Measurements from ENCODE around the gene CDK5R1.

DNA sequence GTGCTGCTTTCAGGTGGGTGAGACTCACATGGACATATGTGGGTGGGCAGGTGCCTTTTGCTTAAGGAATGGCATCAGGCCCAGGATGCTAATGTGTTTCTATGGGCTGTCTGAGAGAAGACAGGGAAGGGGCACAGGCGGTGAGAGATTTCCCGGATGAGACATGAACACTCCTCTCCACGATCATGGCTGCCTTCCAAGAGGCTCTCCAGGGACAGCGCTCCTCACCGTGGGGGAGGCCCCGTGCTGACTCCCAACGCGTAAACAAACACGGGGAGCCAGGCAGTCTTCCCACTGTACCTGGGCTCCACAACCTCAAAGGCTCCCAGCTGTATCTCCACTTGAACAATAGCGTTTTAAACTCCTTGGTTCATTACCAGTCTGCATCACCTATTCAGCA is 42.8 kb downstream of the CDK5R1 start:
- no peak for TF ChIP-seq EZH2phosphoT487 (IDR thresholded peaks at IDR 0.05; ENCODE audit: low read length)
- TF ChIP-seq, protein P1, sequence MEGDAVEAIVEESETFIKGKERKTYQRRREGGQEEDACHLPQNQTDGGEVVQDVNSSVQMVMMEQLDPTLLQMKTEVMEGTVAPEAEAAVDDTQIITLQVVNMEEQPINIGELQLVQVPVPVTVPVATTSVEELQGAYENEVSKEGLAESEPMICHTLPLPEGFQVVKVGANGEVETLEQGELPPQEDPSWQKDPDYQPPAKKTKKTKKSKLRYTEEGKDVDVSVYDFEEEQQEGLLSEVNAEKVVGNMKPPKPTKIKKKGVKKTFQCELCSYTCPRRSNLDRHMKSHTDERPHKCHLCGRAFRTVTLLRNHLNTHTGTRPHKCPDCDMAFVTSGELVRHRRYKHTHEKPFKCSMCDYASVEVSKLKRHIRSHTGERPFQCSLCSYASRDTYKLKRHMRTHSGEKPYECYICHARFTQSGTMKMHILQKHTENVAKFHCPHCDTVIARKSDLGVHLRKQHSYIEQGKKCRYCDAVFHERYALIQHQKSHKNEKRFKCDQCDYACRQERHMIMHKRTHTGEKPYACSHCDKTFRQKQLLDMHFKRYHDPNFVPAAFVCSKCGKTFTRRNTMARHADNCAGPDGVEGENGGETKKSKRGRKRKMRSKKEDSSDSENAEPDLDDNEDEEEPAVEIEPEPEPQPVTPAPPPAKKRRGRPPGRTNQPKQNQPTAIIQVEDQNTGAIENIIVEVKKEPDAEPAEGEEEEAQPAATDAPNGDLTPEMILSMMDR (IDR thresholded peaks at IDR 0.05; ENCODE audit: low read length) = no peak
